Skeletal muscle satellite cell (primary cell): Measurements from ENCODE around the gene CYYR1.

ENCODE experiments used
- H3K27me3 ChIP-seq: 2 replicates; pipeline ENCODE4 v1.7.0; 2013; ENCODE audit warnings: low read length; ENCODE audit not compliant: control insufficient read depth, insufficient read depth
- H3K36me3 ChIP-seq: 2 replicates; pipeline ENCODE4 v1.7.0; 2013; ENCODE audit warnings: mild to moderate bottlenecking, control low read depth, low read length; ENCODE audit not compliant: insufficient read depth
- H3K4me1 ChIP-seq: 2 replicates; pipeline ENCODE4 v1.7.0; 2013; ENCODE audit warnings: low read length; ENCODE audit not compliant: control insufficient read depth, insufficient read depth
- H3K4me2 ChIP-seq: 2 replicates; pipeline ENCODE4 v1.7.0; 2013; ENCODE audit warnings: mild to moderate bottlenecking, low read length
- H3K4me3 ChIP-seq: 2 replicates; pipeline ENCODE4 v1.7.0; 2013; ENCODE audit warnings: low read length
- H3K9ac ChIP-seq: 2 replicates; pipeline ENCODE4 v1.7.0; 2013; ENCODE audit warnings: mild to moderate bottlenecking, low read depth, low read length, moderate library complexity
- H3K9me3 ChIP-seq: replicated peaks from 2 replicates; pipeline ENCODE4 v1.7.0; 2013; ENCODE audit warnings: mild to moderate bottlenecking, control low read depth, low read length

CYYR1 gene

GRCh38 chr21:26513212-26513611 lies 59.9 kb downstream of the CYYR1 start:
- H3K27me3 ChIP-seq = no peaks in the 10 kb centered on the region
- H3K4me1 ChIP-seq = peaks cover 8% of the 10 kb centered on the region
- no peak overlapping the region for H3K4me3 ChIP-seq
- no peak overlapping the region for H3K9ac ChIP-seq
- no peak overlapping the region for H3K4me2 ChIP-seq
- H3K36me3 ChIP-seq = no peaks in the 10 kb centered on the region
- H3K9me3 ChIP-seq = no peaks in the 10 kb centered on the region

- no peak overlapping the region for H3K4me2 ChIP-seq
- no peaks in the 10 kb centered on the region for H3K9me3 ChIP-seq
- no peaks in the 10 kb centered on the region for H3K36me3 ChIP-seq
- no peak overlapping the region for H3K4me3 ChIP-seq
- H3K9ac ChIP-seq = no peak overlapping the region
- H3K4me1 ChIP-seq = peaks cover 8% of the 10 kb centered on the region
- H3K27me3 ChIP-seq = no peaks in the 10 kb centered on the region
These were observed 60.4 kb downstream of the CYYR1 start for GRCh38 chr21:26512664-26513063.

GRCh38 chr21:26508903-26509302 lies 64.2 kb downstream of the CYYR1 start:
- no peaks in the 10 kb centered on the region for H3K27me3 ChIP-seq
- H3K4me3 ChIP-seq = no peak overlapping the region
- H3K9ac ChIP-seq = no peak overlapping the region
- no peaks in the 10 kb centered on the region for H3K36me3 ChIP-seq
- H3K9me3 ChIP-seq = no peaks in the 10 kb centered on the region
- no peak overlapping the region for H3K4me2 ChIP-seq
- H3K4me1 ChIP-seq = peaks cover 20% of the 10 kb centered on the region

GRCh38 chr21:26506956-26507355 lies 66.1 kb downstream of the CYYR1 start:
- Histone ChIP-seq H3K4me2 (peak overlapping the region; percentile 27), H3K27me3 (no peaks in the 10 kb centered on the region), H3K36me3 (no peaks in the 10 kb centered on the region), H3K9ac (no peak overlapping the region), H3K4me3 (no peak overlapping the region), H3K9me3 (no peaks in the 10 kb centered on the region), H3K4me1 (peaks cover 12% of the 10 kb centered on the region)

- Histone ChIP-seq H3K9me3 (no peaks in the 10 kb centered on the region), H3K27me3 (no peaks in the 10 kb centered on the region), H3K36me3 (no peaks in the 10 kb centered on the region), H3K4me2 (no peak overlapping the region), H3K9ac (no peak overlapping the region), H3K4me3 (no peak overlapping the region), H3K4me1 (peaks cover 12% of the 10 kb centered on the region)
These were observed 67.9 kb downstream of the CYYR1 start for GRCh38 chr21:26505211-26505610.

GRCh38 chr21:26503414-26503813 lies 69.7 kb downstream of the CYYR1 start:
- no peaks in the 10 kb centered on the region for H3K36me3 ChIP-seq
- no peaks in the 10 kb centered on the region for H3K27me3 ChIP-seq
- H3K9me3 ChIP-seq = no peaks in the 10 kb centered on the region
- no peak overlapping the region for H3K4me3 ChIP-seq
- no peak overlapping the region for H3K9ac ChIP-seq
- no peak overlapping the region for H3K4me2 ChIP-seq
- peaks cover 12% of the 10 kb centered on the region for H3K4me1 ChIP-seq

GRCh38 chr21:26501495-26502021 lies 71.5 kb downstream of the CYYR1 start:
- H3K4me1 ChIP-seq = peaks cover 3% of the 10 kb centered on the region
- H3K27me3 ChIP-seq = no peaks in the 10 kb centered on the region
- no peaks in the 10 kb centered on the region for H3K36me3 ChIP-seq
- no peak overlapping the region for H3K4me3 ChIP-seq
- no peaks in the 10 kb centered on the region for H3K9me3 ChIP-seq
- no peak overlapping the region for H3K4me2 ChIP-seq
- no peak overlapping the region for H3K9ac ChIP-seq

- H3K9me3 ChIP-seq = no peaks in the 10 kb centered on the region
- H3K27me3 ChIP-seq = no peaks in the 10 kb centered on the region
- no peak overlapping the region for H3K4me2 ChIP-seq
- no peaks in the 10 kb centered on the region for H3K36me3 ChIP-seq
- H3K4me1 ChIP-seq = no peaks in the 10 kb centered on the region
- H3K4me3 ChIP-seq = no peak overlapping the region
- H3K9ac ChIP-seq = no peak overlapping the region
These were observed 73.6 kb downstream of the CYYR1 start for GRCh38 chr21:26499495-26499894.

- peaks cover 10% of the 10 kb centered on the region for H3K4me1 ChIP-seq
- no peaks in the 10 kb centered on the region for H3K9me3 ChIP-seq
- no peaks in the 10 kb centered on the region for H3K27me3 ChIP-seq
- H3K4me2 ChIP-seq = no peak overlapping the region
- no peak overlapping the region for H3K9ac ChIP-seq
- no peaks in the 10 kb centered on the region for H3K36me3 ChIP-seq
- no peak overlapping the region for H3K4me3 ChIP-seq
These were observed 77.7 kb downstream of the CYYR1 start for GRCh38 chr21:26495283-26495849.

- Histone ChIP-seq H3K36me3 (no peaks in the 10 kb centered on the region), H3K9ac (no peak overlapping the region), H3K27me3 (no peaks in the 10 kb centered on the region), H3K4me3 (no peak overlapping the region), H3K4me1 (peaks cover 11% of the 10 kb centered on the region), H3K9me3 (no peaks in the 10 kb centered on the region), H3K4me2 (no peak overlapping the region)
These were observed 81.4 kb downstream of the CYYR1 start for GRCh38 chr21:26491663-26492062.

GRCh38 chr21:26490771-26491170 lies 82.3 kb downstream of the CYYR1 start:
- H3K4me1 ChIP-seq = peaks cover 11% of the 10 kb centered on the region
- H3K27me3 ChIP-seq = no peaks in the 10 kb centered on the region
- H3K4me2 ChIP-seq = no peak overlapping the region
- no peak overlapping the region for H3K4me3 ChIP-seq
- H3K36me3 ChIP-seq = no peaks in the 10 kb centered on the region
- no peak overlapping the region for H3K9ac ChIP-seq
- H3K9me3 ChIP-seq = no peaks in the 10 kb centered on the region

GRCh38 chr21:26489781-26490180 lies 83.3 kb downstream of the CYYR1 start:
- peaks cover 11% of the 10 kb centered on the region for H3K4me1 ChIP-seq
- no peak overlapping the region for H3K4me2 ChIP-seq
- H3K9me3 ChIP-seq = no peaks in the 10 kb centered on the region
- H3K4me3 ChIP-seq = no peak overlapping the region
- no peak overlapping the region for H3K9ac ChIP-seq
- no peaks in the 10 kb centered on the region for H3K36me3 ChIP-seq
- H3K27me3 ChIP-seq = no peaks in the 10 kb centered on the region
